ENCODE results near the gene DDAH2.

DDAH2 gene

GRCh38 chr6:31729979-31730630 is 1.0 kb upstream of the DDAH2 start:
- peak; percentile 62 for DNase-seq

GRCh38 chr6:31729515-31729978 is 448 bp upstream of the DDAH2 start:
- DNase-seq, result peak; percentile 78

GRCh38 chr6:31727717-31728671 is 1.1 kb downstream of the DDAH2 start:
- no peak for DNase-seq

- no peak for DNase-seq
Observed at GRCh38 chr6:31727034-31727716, 1.9 kb downstream of the DDAH2 start.

- DNase-seq, result no peak
Observed at GRCh38 chr6:31725502-31726350, 3.4 kb downstream of the DDAH2 start.

- DNase-seq, result no peak
Observed at GRCh38 chr6:31723980-31724691, 5.0 kb downstream of the DDAH2 start.

- DNase-seq, result no peak
Observed at GRCh38 chr6:31723245-31723979, 5.7 kb downstream of the DDAH2 start, which contains the start of gene MPIG6B. MPIG6B (plus strand) TSS chr6:31723373; CDS start chr6:31723384, 11 bp downstream.

GRCh38 chr6:31722173-31722572 is 6.9 kb downstream of the DDAH2 start:
- DNase-seq, result no peak

GRCh38 chr6:31721351-31722020 is 7.6 kb downstream of the DDAH2 start, which contains the start of gene LY6G6C:
LY6G6C (minus strand) TSS chr6:31721746; CDS start chr6:31721679, 67 bp downstream.
- no peak for DNase-seq

GRCh38 chr6:31720196-31720770 is 8.8 kb downstream of the DDAH2 start:
- no peak for DNase-seq

GRCh38 chr6:31719001-31719400 is 10.1 kb downstream of the DDAH2 start:
- no peak for DNase-seq

- DNase-seq, result no peak
Observed at GRCh38 chr6:31718265-31718664, 10.8 kb downstream of the DDAH2 start.

GRCh38 chr6:31717499-31718222 is 11.4 kb downstream of the DDAH2 start:
- DNase-seq, result no peak

GRCh38 chr6:31715022-31715958 is 13.8 kb downstream of the DDAH2 start, which contains the start of gene LY6G6D:
LY6G6D (plus strand) TSS chr6:31715348; CDS start chr6:31715356, 8 bp downstream.
- no peak for DNase-seq

- no peak for DNase-seq
Observed at GRCh38 chr6:31713991-31714684, 15.0 kb downstream of the DDAH2 start.

GRCh38 chr6:31713465-31713864 is 15.6 kb downstream of the DDAH2 start:
- DNase-seq, result no peak

- DNase-seq, result no peak
Observed at GRCh38 chr6:31712296-31712695, 16.8 kb downstream of the DDAH2 start.

All from activated gamma-delta T cell treated with Interleukin-2 at 50 U/mL for 16 hours (primary cell).